Hepatocyte (in vitro differentiated cells): ENCODE measurements around the gene SH3RF3.

Experiments
- EZH2 ChIP-seq: fragments of 200-600 bp; sonication (generic); IDR thresholded peaks from 2 replicates; pipeline ENCODE4 v1.6.1; 2016; ENCODE audit warnings: antibody characterized with exemption, mild to moderate bottlenecking, borderline replicate concordance
- EZH2phosphoT487 ChIP-seq: fragments of 200-600 bp; sonication (generic); IDR thresholded peaks from one replicate; pipeline ENCODE4 v1.6.1; 2018; ENCODE audit warnings: antibody characterized with exemption, mild to moderate bottlenecking, low read depth, moderate library complexity; ENCODE audit not compliant: unreplicated experiment, severe bottlenecking
- TF ChIP-seq, protein P1 (sequence below): fragments of 200-600 bp; sonication (generic); IDR thresholded peaks from 2 replicates; pipeline ENCODE4 v1.5.1; 2016; ENCODE audit warnings: antibody characterized with exemption, mild to moderate bottlenecking; ENCODE audit not compliant: poor library complexity

DNA sequence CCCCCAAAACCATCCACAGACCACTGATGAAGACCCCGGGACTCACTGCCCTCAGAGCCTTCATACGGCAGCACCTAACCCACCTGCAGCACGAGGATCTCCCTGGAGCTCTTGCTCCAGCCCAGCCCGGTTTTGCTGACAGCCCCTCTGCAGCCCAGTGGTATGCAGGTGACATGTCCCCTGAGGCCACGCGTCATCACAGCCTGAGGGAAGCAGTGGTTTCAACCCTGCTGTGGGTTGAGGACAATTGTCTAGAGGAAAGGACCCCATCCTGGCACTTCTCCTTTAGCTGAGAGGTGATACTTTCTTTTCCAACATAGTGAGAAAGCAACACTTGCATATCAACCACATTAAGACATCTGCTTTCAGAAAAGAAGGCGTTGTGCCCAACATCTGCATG lies 350.8 kb downstream of the SH3RF3 start:
- TF ChIP-seq, protein P1, sequence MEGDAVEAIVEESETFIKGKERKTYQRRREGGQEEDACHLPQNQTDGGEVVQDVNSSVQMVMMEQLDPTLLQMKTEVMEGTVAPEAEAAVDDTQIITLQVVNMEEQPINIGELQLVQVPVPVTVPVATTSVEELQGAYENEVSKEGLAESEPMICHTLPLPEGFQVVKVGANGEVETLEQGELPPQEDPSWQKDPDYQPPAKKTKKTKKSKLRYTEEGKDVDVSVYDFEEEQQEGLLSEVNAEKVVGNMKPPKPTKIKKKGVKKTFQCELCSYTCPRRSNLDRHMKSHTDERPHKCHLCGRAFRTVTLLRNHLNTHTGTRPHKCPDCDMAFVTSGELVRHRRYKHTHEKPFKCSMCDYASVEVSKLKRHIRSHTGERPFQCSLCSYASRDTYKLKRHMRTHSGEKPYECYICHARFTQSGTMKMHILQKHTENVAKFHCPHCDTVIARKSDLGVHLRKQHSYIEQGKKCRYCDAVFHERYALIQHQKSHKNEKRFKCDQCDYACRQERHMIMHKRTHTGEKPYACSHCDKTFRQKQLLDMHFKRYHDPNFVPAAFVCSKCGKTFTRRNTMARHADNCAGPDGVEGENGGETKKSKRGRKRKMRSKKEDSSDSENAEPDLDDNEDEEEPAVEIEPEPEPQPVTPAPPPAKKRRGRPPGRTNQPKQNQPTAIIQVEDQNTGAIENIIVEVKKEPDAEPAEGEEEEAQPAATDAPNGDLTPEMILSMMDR, result no peak
- TF ChIP-seq EZH2 (no peak), EZH2phosphoT487 (no peak)
